Measurements from ENCODE around the gene STRIP1. TPM values are rescaled to one million over a fixed set of nuclear protein-coding genes. Genes with fewer than 3 reads are reported as not detected.

Gene STRIP1
- total RNA-seq, 1 experiment from 2014 or later = 40.6 TPM

DNA sequence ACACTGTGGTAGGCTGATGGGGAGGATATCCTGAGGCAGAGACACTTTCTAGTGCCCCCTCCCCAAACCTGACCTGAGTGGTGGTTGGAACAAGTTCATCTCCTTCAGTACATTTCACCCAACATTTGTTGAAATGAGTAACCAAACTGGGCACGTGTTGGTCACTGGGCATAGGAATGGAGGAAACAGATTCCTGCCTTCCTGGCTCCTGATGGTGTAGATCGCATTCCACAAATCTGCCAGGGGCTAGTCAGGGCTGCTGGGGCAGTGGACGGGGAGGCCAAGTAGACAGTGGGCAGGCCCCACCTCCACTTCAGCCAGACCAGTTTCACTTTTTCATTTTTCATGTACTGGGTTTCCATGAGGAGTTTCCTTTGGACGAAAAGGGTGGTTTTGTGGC, 52.5 kb downstream of the STRIP1 start:
- intact Hi-C loops (cut with micrococcal nuclease) = no loop called here
- no peak overlapping the region for H3K27ac Mint-ChIP-seq (ENCODE audit: low read depth, unreplicated experiment)
- POLR2A ChIA-PET = no interaction called here
- BruUV-seq (replicated peaks) = no TSS peak
- no peaks in the 10 kb centered on the region for H3K9me3 Mint-ChIP-seq (ENCODE audit: unreplicated experiment)
- H3K27me3 Mint-ChIP-seq (ENCODE audit: insufficient read depth, unreplicated experiment) = peaks cover 41% of the 10 kb centered on the region
- no peaks in the 10 kb centered on the region for H3K4me1 Mint-ChIP-seq (ENCODE audit: insufficient read depth, unreplicated experiment)
- H3K36me3 Mint-ChIP-seq (ENCODE audit: insufficient read depth, unreplicated experiment) = no peaks in the 10 kb centered on the region
- CTCF ChIA-PET = interaction anchor here (1.0 to 6.4 kb wide), 5 partner anchors 9 to 69 kb away, joined by 4 to 167 read pairs (median 12); partner anchors contain the start of gene ALX3
- DNase-seq (ENCODE audit: unreplicated experiment) = no peak
- H3K4me3 Mint-ChIP-seq (ENCODE audit: unreplicated experiment) = no peak overlapping the region
- TF ChIP-seq, protein P1, sequence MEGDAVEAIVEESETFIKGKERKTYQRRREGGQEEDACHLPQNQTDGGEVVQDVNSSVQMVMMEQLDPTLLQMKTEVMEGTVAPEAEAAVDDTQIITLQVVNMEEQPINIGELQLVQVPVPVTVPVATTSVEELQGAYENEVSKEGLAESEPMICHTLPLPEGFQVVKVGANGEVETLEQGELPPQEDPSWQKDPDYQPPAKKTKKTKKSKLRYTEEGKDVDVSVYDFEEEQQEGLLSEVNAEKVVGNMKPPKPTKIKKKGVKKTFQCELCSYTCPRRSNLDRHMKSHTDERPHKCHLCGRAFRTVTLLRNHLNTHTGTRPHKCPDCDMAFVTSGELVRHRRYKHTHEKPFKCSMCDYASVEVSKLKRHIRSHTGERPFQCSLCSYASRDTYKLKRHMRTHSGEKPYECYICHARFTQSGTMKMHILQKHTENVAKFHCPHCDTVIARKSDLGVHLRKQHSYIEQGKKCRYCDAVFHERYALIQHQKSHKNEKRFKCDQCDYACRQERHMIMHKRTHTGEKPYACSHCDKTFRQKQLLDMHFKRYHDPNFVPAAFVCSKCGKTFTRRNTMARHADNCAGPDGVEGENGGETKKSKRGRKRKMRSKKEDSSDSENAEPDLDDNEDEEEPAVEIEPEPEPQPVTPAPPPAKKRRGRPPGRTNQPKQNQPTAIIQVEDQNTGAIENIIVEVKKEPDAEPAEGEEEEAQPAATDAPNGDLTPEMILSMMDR (IDR thresholded peaks at IDR 0.05; ENCODE audit: unreplicated experiment) = no peak

DNA sequence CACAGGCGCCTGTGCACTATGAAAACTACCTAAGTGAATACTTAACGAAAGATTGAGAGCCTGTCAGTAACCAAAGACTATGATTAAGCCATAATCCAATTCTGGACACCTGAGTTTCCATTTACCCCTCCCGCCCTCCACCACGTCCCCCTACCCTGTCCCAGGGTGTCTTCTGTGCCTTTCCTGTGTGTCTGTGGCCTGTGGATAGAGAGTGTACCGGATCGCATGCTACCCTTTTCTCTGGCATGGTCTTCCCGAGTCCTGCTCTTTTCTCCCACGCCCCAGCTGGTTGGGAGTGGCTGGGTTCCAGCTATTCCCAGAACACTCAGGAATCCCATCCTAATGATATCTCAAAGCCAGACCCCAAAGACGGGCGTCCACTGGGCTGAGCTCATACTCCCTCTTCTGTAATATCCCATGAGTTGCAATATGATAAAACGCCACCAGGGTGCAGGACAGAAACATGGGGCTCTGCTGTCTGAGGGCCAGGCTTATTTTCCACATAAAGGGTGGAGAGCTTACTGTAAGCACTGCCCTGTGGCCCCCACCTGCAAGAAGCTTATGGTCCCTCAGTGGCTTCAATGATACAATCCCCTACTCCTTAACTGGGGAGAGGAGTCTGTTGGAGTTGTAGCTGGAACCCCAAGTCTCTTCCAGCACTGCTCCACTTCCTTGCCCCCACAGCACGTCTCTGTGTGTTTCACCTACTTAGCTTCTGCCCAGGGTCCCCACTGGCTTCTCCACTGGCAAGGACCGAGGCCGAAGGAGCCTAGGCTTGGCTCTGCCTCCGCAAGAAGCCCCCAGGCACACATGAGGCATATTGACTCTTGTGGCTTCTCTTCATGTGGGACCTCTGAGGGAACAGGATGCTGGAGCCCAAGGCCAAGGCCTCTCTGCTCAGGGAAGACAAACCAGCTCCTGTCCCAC, 53.7 kb downstream of the STRIP1 start:
- Mint-ChIP-seq H3K4me1 (ENCODE audit: insufficient read depth, unreplicated experiment) (no peaks in the 10 kb centered on the region), H3K9me3 (ENCODE audit: unreplicated experiment) (no peaks in the 10 kb centered on the region), H3K36me3 (ENCODE audit: insufficient read depth, unreplicated experiment) (no peaks in the 10 kb centered on the region), H3K27me3 (ENCODE audit: insufficient read depth, unreplicated experiment) (peaks cover 47% of the 10 kb centered on the region), H3K4me3 (ENCODE audit: unreplicated experiment) (no peak overlapping the region), H3K27ac (ENCODE audit: low read depth, unreplicated experiment) (no peak overlapping the region)
- no TSS peak for BruUV-seq (replicated peaks)
- POLR2A ChIA-PET = interaction anchor here (0.8 kb wide), 1 partner anchor 18 kb away, joined by 3 read pairs; no protein-coding TSS in a partner anchor
- CTCF ChIA-PET = interaction anchor here (0.5 to 6.4 kb wide), 39 partner anchors 9 to 977 kb away, joined by 3 to 167 read pairs (median 4); partner anchors contain the start of genes ALX3 and UBL4B
- intact Hi-C loops (cut with micrococcal nuclease) = loop anchor here (1.0 kb wide), 1 partner anchor 18 kb away; no protein-coding TSS in a partner anchor
- DNase-seq (ENCODE audit: unreplicated experiment) = peak; percentile 70
- TF ChIP-seq, protein P1 (IDR thresholded peaks at IDR 0.05; ENCODE audit: unreplicated experiment) = peak; percentile 65

DNA sequence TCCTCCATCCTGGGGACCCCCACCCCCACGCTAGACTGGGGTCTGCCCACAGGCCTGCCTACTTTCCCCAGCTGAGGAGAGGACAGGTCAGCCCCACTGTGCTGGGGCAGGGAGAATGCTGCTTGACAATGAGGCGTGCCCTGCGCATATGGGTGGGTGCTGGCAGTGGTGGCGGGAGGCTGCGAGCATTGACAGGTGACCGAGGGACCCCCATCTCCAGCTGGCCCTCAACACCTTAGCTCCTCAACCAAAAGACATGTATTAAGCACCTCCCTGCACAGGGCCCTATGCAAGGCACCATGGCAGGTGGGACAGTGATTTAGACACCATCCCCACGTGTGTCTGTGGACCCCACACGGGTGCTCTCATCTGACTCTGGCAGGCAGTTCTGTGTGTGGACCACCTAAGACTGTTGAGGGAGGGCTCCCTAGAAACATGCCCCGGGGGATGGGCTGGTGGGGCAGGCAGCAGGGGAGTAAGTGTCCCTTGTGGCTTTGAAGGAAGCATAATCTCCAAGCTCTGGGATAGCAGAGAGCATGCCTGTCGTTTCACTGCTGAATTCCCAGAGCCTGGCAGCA, 54.4 kb downstream of the STRIP1 start:
- H3K27ac Mint-ChIP-seq (ENCODE audit: low read depth, unreplicated experiment) = no peak overlapping the region
- no peaks in the 10 kb centered on the region for H3K4me1 Mint-ChIP-seq (ENCODE audit: insufficient read depth, unreplicated experiment)
- TF ChIP-seq, protein P1 (IDR thresholded peaks at IDR 0.05; ENCODE audit: unreplicated experiment) = no peak
- no TSS peak for BruUV-seq (replicated peaks)
- no peaks in the 10 kb centered on the region for H3K36me3 Mint-ChIP-seq (ENCODE audit: insufficient read depth, unreplicated experiment)
- no peak overlapping the region for H3K4me3 Mint-ChIP-seq (ENCODE audit: unreplicated experiment)
- DNase-seq (ENCODE audit: unreplicated experiment) = no peak
- POLR2A ChIA-PET = no interaction called here
- intact Hi-C loops (cut with micrococcal nuclease) = loop anchor here (1.0 kb wide), 1 partner anchor 17 kb away; no protein-coding TSS in a partner anchor
- CTCF ChIA-PET = interaction anchor here (0.5 to 6.4 kb wide), 32 partner anchors 9 to 694 kb away, joined by 3 to 167 read pairs (median 4); partner anchors contain the start of genes ALX3 and UBL4B
- H3K9me3 Mint-ChIP-seq (ENCODE audit: unreplicated experiment) = no peaks in the 10 kb centered on the region
- H3K27me3 Mint-ChIP-seq (ENCODE audit: insufficient read depth, unreplicated experiment) = peaks cover 40% of the 10 kb centered on the region

All from MCF 10A (cell line).